GM13976 (cell line): Measurements from ENCODE around the gene ADGRF1.

Experiments used
- DNase-seq: peaks from one replicate; pipeline ENCODE4 v3.0.0; 2012; ENCODE audit warnings: low spot score
- CTCF ChIP-seq: IDR thresholded peaks from 2 replicates; pipeline ENCODE4 v1.5.1; 2012; ENCODE audit warnings: borderline replicate concordance, mild to moderate bottlenecking; ENCODE audit not compliant: insufficient read depth; ENCODE audit errors: extremely low read depth, missing control alignments, control extremely low read depth
- in situ Hi-C: fragments of 300-500 bp; cut with MboI; formaldehyde crosslinking; loops from one replicate; pipeline ENCODE4 v1.12.0; 2022; ENCODE audit warnings: low sequenced_read_pairs, mixed read lengths, inconsistent platforms; ENCODE audit not compliant: unreplicated experiment

ADGRF1 gene

GRCh38 chr6:46969206-46969605, 72.9 kb downstream of the ADGRF1 start:
- in situ Hi-C loops: no loop called here
- TF ChIP-seq CTCF: no peak
- no peak for DNase-seq

- no peak for TF ChIP-seq CTCF
- DNase-seq: no peak
- in situ Hi-C loops: no loop called here
These were observed 74.2 kb downstream of the ADGRF1 start for GRCh38 chr6:46967826-46968349.

GRCh38 chr6:46964716-46965519, 77.2 kb downstream of the ADGRF1 start:
- in situ Hi-C loops: no loop called here
- DNase-seq: no peak
- TF ChIP-seq CTCF: no peak

- DNase-seq: no peak
These were observed 78.5 kb downstream of the ADGRF1 start for GRCh38 chr6:46963626-46964025.

GRCh38 chr6:46963039-46963438, 79.1 kb downstream of the ADGRF1 start:
- no peak for TF ChIP-seq CTCF
- in situ Hi-C loops: no loop called here
- DNase-seq: no peak

More at GRCh38 chr6:46963626-46964025, 78.5 kb downstream of the ADGRF1 start:
- in situ Hi-C loops: no loop called here
- TF ChIP-seq CTCF: no peak

GRCh38 chr6:46961711-46962110, 80.4 kb downstream of the ADGRF1 start:
- in situ Hi-C loops: no loop called here

More at GRCh38 chr6:46961711-46962110, 80.4 kb downstream of the ADGRF1 start:
- TF ChIP-seq CTCF: no peak
- no peak for DNase-seq
